GM18858 (cell line): ENCODE measurements around the gene PTPN6.

Experiments
- ATAC-seq: cut with Tn5 transposase; IDR thresholded peaks from one replicate; pipeline ENCODE4 v1.9.1; 2021; ENCODE audit not compliant: unreplicated experiment

The PTPN6 gene

DNA sequence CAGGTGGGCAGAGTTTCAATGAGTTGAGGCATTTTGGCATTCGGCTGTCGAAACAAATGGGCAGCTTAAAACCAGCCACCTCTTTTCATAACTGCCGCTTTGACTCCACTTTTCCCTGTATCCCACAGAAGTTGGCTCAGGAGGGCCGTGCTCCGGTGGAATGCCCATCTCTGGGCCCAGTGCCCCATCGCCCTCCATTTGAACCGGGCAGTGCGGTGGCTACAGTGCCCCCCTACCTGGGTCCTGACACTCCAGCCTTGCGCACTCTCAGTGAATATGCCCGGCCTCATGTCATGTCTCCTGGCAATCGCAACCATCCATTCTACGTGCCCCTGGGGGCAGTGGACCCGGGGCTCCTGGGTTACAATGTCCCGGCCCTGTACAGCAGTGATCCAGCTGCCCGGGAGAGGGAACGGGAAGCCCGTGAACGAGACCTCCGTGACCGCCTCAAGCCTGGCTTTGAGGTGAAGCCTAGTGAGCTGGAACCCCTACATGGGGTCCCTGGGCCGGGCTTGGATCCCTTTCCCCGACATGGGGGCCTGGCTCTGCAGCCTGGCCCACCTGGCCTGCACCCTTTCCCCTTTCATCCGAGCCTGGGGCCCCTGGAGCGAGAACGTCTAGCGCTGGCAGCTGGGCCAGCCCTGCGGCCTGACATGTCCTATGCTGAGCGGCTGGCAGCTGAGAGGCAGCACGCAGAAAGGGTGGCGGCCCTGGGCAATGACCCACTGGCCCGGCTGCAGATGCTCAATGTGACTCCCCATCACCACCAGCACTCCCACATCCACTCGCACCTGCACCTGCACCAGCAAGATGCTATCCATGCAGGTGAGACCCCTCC, 12.6 kb upstream of the PTPN6 start:
- no peak for ATAC-seq

DNA sequence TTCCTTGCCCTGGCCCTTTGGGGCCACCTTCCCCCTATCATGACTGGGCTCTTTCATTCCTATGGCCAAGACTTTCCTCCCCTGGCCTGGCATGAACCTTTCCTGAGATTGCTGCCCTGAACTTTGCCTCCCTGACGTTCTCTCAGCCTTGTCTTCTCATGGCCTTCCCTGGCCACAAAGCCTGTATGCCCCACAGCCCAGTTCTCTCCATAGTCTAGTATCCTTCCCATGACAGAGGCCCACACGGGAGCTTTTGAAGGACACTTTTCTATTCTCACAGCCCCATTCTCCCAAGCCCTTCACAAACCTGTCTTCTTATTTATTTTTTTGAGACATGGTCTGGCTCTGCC, 12.0 kb upstream of the PTPN6 start:
- no peak for ATAC-seq

DNA sequence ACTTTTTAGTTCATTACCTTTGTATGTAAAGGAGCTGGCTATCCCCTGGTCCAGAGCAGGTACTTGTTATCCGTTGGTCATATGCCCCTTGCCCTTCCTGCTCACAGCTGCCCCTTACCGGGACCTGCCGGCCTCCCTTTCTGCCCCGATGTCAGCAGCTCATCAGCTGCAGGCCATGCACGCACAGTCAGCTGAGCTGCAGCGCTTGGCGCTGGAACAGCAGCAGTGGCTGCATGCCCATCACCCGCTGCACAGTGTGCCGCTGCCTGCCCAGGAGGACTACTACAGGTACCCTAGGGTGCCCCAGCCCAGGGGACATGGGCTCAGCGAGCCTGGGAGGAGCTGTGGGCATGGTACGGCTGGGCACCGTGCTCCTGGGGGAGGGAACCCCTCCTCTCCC, 9.9 kb upstream of the PTPN6 start:
- ATAC-seq = no peak

DNA sequence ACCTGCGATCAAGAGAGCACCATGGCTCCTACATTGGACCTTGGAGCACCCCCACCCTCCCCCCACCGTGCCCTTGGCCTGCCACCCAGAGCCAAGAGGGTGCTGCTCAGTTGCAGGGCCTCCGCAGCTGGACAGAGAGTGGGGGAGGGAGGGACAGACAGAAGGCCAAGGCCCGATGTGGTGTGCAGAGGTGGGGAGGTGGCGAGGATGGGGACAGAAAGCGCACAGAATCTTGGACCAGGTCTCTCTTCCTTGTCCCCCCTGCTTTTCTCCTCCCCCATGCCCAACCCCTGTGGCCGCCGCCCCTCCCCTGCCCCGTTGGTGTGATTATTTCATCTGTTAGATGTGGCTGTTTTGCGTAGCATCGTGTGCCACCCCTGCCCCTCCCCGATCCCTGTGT, 9.4 kb upstream of the PTPN6 start:
- no peak for ATAC-seq

DNA sequence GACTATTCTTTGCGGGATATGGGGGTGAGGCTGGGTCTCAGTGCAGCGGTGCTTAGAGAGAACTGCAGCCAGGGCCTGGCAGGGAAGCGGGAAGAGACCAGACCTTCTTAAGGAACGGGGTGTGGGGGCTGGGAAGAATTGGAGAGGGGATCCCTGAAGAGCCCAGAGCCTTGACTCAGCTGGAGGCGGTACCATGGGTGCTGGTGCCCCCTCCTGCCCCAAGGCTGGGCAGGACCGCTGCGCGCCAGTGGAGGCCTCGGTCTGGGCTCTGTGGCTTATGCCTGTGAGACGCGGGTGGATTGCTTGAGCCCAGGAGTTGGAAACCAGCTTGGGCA, 8.9 kb upstream of the PTPN6 start:
- no peak for ATAC-seq

DNA sequence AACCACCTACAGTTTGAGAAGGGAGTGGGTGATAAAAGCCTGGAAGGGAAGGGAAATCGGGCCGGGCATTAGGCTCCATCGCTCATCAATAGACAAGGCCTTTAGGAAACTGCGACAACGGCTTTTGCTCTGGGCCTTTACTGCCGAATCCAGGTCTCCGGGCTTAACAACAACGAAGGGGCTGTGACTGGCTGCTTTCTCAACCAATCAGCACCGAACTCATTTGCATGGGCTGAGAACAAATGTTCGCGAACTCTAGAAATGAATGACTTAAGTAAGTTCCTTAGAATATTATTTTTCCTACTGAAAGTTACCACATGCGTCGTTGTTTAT, 7.8 kb upstream of the PTPN6 start:
- peak; percentile 24 for ATAC-seq

DNA sequence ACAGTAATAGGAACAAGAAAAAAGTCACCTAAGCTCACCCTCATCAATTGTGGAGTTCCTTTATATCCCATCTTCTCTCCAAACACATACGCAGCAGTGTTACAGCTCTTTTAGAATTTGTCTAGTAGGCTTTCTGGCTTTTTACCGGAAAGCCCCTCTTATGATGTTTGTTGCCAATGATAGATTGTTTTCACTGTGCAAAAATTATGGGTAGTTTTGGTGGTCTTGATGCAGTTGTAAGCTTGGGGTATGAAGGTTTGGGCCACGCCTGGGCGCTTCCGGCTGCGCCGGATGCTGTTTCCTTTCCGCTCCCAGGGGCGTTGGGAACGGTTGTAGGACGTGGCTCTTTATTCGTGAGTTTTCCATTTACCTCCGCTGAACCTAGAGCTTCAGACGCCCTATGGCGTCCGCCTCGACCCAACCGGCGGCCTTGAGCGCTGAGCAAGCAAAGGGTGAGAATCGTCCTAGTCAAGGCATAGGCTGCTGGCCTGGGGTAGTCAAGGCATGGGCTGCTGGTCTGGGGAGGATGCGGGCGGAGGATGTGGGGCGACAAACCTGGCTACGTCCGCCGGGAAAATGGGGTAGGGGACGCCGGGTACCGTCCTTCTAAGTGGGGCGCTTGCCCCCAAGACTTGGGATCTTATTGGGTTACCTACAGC, 7.3 kb upstream of the PTPN6 start, which contains the start of the genes C12orf57 and RNU7-1:
TSS of gene C12orf57 (plus strand) at position 301 of the 659 bp plus-strand sequence. CDS start at position 401, 100 bp downstream.
TSS of gene RNU7-1 (plus strand) at position 95 of the 659 bp plus-strand sequence.
- ATAC-seq = peak; percentile 32

DNA sequence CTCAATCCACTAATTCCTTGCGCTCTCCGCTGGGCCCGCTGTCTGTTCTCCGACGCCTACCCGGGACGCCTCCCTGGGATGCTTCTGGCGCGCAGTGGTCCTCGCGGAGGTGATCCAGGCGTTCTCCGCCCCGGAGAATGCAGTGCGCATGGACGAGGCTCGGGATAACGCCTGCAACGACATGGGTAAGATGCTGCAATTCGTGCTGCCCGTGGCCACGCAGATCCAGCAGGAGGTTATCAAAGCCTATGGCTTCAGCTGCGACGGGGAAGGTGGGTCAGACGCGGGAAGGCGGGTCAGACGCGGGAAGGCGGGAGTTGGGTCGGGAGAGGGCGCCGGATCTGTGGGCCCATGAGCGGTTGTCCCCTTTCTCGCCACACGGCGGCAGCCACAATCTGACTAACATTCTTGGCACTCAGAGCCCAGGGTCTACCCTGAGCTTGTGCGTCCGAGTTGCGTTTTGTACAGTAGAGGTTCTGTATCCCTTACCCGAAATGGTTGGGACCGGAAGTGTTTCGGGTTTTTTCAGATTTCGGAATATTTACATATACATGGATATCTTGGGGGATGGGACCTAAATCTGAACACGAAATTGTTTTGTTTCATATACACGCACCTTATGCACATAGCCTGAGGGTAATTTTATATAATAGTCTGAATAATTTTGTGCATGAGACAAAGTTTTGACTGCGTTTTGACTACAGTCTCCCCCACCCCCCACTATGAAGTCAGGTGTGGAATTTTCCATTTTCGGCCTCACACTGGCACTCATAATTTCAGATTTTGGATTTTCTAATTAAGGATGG, 6.6 kb upstream of the PTPN6 start:
- peak; percentile 32 for ATAC-seq

DNA sequence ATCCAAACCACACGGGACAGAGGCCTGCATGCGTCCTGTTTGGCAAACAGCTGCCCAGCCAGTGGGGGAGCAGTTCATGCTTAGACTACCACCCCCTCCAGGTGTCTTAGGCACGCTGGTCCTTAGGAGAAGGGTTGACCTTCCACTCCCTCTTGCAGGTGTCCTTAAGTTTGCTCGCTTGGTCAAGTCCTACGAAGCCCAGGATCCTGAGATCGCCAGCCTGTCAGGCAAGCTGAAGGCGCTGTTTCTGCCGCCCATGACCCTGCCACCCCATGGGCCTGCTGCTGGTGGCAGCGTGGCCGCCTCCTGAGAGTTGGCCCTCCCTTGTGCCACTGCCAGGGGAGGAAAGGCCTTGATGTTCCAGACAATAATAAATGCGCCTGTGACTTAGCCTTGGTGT, 5.5 kb upstream of the PTPN6 start:
- ATAC-seq = no peak

DNA sequence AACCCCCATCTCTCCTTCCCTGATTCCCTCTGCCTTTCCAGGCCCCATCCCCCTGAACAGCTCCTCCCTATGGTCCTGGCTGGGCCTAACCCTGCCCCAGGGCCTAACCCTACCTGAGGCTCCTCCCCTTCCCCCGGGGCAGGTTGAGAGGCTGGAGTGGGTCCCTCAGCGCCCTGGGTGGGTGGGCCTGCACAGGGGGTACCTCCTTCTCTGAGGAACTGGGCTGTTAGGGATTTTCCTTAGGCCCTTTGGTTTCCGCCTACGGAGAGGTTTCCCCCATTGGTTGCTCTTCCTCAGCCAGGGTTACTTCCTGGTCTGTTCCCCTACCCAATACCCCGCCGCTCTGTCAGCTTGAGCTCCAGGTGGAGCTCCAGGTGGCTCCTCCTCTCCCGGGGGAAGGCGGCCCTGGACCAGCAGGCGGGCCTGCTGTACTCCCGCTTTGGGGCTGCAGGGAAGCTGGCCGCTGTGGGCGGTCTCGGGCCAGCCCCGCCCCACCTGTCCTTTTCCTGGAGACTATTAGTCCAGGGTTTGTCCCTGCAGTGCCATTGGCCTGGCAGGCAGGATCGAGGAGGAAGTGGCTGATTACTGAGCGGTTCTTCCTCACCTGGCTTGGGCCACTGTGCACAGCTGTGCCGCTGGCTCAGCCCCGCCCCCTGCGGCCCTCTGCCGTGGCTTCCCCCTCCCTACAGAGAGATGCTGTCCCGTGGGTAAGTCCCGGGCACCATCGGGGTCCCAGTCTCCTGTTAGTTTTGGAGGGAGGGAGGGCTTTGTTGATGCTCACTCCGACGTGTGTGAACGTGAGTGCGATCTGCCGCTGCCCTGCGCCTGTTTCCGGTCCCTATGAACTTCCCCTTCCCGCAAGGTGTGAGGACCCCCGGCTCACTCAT, 4.9 kb upstream of the PTPN6 start:
- ATAC-seq = no peak

DNA sequence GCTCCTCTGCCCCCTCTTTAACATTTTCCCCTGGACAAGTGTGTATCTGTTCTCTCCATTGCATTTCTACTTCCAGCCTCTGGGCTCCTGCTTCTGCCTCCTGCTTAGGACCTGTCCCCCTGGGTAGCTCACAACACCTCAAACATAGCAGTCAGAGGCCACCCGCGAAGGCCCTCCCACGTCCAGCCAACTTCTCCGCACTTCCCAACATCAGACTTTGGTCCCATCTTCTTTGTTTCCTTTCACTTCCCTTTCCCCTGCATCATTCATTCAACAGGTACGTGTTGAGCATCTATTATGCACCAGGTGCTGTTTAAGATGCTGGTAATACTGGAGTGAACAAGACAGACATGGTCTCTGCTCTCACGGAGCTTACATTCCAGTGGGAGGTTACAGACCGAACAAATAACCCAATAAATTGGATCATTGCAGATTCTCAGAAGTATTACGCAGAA, 4.2 kb upstream of the PTPN6 start:
- ATAC-seq = no peak

DNA sequence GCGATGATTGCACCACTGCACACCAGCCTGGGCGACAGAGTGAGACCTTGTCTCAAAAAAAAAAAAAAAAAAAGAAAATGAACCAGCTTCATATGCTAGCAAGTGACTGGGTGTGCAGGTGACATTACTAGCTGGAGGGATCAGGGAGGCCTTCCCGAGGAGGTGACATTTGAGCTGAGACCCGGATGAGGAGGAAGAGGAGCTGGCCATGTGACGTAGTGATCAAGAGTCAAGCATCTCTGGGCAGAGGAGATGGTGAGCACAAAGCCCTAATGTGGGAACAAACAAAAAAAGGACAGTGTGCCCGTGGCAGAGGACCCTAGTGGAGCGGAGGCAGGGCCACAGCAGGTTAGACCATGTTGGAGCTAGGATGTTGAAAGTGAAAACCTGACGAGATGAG, 3.5 kb upstream of the PTPN6 start:
- ATAC-seq = no peak

DNA sequence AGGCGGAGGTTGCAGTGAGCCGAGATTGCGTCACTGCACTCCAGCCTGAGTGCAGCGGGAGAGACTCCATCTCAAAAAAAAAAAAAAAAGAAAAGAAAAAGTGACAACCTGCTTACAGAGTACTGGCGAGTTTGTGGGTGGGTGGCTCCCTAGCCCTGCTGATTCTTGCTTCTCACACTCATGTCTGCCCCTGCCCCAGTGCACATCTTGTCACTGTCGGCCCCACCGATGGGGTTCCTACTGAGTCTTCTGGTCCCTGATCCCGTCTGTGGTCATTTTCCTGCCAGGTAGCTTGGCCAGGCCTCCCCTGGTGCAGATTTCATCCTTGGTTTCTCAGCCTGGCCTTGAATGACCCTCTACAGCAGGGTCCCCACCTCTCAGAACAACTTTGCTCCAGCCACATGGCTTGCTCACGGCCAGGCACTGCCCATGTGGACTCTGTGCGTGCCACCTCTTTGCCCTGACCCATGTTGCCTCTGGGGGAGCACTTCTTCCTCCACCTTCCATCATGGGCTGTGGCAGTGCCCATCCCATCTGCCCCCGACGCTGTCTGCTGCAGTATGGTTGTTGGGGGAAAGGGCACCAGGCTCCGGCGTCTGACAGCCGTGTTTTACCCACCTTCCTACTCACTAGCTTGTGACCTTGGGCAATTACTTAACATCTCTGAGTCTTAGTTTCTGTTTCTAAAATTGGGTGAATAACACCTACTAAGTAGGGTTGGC, 2.1 kb upstream of the PTPN6 start:
- ATAC-seq = no peak

DNA sequence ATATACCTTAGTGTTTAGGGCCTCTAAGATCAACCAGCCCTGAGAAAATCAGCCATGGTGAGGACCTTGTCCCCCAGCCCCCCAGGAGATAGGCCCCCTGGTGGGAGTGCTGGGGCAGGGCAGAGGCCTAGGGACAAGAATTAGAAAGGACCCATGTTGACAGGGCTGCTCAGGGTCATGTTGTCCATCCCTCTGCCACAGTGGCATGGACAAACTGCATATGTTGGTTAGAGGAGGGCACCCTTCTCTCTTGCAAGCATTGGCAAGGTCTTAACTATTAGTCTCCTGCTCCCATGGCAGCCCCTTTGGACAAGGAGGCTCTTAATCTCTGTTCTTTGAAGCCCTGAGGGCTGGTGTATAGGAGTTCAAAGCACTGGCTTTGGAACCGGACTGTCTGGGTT, 755 bp upstream of the PTPN6 start:
- ATAC-seq = no peak

DNA sequence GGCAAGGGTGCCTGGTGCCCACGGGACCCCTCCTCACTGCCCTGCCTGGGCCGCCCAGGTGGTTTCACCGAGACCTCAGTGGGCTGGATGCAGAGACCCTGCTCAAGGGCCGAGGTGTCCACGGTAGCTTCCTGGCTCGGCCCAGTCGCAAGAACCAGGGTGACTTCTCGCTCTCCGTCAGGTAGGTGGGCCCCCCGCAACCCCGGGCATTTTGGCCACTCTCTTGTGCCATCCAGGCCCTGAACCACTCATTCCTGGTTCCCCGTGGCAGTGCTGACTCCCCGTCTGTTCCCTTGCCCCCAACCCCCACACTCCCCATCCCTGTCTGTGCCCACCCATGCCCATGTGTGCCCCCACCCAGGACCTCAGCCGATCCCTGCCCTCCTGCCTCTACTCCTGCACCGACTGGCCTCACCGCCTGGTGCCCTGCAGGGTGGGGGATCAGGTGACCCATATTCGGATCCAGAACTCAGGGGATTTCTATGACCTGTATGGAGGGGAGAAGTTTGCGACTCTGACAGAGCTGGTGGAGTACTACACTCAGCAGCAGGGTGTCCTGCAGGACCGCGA, 480 bp downstream of the PTPN6 start:
- no peak for ATAC-seq

DNA sequence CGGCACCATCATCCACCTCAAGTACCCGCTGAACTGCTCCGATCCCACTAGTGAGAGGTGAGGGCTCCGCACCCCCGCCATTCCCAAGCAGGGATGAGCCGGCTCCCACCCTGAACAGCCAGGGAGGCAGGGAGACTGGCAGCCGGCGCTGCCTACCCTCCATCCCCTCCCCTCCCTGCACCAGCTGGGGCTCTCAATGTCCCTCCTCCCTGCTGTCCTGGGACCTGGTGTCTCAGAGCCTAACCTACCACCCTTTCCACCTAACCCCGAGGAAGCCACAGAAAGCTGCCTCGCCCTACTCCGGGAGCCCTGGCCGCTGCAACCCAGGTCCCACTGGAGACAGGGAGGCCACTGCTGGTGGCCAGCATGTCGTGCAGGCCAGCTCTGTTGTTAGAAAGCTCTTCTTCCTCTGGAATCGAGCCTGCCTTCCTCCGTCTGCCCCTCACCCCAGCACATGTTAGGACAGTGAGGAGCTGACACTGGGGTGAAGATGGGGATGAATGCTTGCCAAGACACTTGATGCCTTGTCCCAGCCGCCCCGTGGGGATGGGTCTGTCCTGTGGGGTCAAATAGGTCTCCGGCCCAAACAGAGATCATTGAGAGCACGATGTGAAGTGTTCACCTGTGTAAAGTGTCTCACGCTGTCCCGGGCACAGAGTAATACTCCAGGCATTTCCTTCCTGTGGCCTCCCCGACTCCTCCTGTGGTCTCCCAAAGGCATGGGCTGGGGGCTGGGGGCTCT, 1.1 kb downstream of the PTPN6 start:
- ATAC-seq = no peak

DNA sequence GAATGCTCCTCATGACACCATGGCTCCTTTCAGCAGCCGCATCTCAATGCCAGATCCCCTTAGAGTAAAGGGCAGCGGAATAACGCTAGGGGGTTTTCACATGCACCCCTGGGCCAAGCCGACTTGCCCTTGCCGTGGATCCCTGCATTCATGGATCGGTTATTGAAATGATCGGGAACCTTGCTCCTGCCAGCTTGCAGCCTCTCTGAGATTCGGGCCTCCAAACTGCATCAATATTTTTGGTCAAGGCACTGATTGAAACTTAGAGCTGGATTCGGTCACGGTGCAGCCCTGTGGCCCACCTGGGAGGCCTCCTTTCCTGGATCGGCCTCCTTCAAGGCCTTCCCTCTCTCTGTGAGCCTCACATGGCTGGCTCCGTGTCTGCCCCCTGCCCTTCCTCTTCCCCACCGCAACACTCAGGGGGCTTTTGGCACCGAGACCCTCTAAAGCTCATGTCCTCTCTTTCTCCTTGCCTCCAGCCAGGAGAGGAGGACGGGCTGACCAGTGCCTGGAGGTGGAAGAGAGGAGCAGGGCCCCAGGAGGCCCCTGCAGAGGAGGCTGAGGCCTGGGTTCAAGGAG, 1.8 kb downstream of the PTPN6 start:
- no peak for ATAC-seq

DNA sequence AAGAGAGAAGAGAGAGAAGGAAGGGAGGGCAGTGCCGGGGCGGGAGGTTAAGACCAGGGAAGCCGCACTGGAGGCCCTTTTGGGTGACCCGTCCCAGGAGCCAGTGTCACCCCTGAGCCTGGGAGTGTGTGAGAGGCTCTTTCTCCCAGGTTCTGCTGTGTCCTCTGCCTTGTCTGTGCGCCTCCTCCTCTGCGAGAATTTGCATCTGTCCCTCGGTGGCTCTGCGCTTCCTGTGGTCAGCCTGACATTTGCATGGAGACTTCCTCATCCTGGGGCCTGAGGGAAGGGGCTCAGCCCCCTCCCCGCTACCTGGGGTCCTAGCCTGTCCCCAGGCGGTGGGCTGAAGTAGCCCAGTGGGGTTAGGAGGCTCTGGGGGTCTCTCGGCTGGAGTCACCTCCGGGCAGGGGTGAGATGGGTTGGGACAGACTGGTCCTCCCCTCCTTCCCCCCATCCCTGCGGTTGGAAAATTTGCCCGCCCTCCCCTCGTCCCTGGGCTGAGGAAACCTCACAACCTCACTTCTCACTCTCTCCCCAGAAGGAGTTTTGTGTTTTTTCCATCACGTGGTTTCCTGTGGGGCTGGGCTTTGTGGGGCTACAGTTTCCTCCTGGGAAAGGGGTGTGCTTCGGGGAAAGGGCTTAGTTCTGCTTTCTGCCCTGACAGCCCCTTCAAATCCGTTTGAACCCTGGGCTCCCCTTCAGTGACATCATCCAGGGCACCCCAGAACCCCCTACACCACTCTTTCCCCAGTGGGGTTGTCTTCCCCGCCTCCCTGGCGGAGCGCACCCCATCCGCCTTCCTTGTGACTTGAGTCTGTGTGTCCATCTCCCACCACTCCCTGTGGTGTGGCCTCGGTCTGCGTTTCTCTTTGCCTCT, 2.5 kb downstream of the PTPN6 start:
- ATAC-seq = no peak
